ENCODE measurements around the gene ATP6V1B1.

Gene ATP6V1B1

DNA sequence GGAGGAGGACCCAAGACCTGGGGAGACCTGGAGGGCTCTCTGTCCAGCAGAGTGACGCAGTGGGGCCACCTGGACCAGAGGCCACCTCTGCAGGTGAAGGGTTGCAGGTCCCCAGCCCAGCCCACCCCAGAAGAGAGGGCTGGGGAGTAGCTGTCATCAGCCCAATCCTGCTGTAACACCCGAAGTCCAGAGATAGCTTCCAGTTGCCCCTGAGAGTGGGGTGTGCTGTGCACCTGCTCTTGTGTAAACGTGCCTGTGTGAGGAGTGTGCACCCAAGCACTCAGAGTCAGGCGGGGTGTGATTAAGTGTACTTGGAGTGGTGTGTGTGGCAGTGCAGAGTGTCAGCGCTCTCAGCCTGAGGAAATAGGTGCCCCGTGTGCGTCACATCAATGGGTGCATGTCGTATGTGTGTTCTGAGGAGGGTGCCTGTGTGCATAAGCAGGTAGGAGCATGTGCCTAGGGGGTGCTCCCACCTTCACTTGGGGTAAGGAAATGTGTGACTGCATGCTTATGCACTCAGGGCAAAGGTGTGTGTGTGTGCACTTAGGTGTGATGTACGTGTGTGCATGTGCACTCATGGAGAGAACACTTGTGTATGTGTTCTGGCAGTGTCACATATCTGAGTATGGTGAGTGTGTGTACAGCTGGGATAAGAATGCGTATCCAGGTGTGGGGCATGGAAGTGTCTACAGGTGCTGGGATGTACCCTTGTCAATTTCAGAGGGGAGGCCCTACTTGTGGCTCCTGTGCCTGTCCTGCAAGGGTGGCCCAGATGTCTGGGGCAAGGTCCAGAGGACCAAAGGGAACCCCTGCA is 672 bp downstream of the ATP6V1B1 start:
- TF ChIP-seq CTCF (conservative IDR thresholded peaks at IDR 0.05; ENCODE audit: low read depth, low read length), result no peak
- DNase-seq (ENCODE audit: low read depth), result no peak
- H3K4me3 ChIP-seq (ENCODE audit: low read length), result no peak overlapping the region

GRCh38 chr2:70936979-70937811 is 1.5 kb downstream of the ATP6V1B1 start:
- no peak for TF ChIP-seq CTCF (conservative IDR thresholded peaks at IDR 0.05; ENCODE audit: low read depth, low read length)
- H3K4me3 ChIP-seq (ENCODE audit: low read length), result no peak overlapping the region
- no peak for DNase-seq (ENCODE audit: low read depth)

- DNase-seq (ENCODE audit: low read depth), result no peak
- H3K4me3 ChIP-seq (ENCODE audit: low read length), result no peak overlapping the region
- TF ChIP-seq CTCF (conservative IDR thresholded peaks at IDR 0.05; ENCODE audit: low read depth, low read length), result no peak
Observed at GRCh38 chr2:70937866-70938585, 2.3 kb downstream of the ATP6V1B1 start.

GRCh38 chr2:70938586-70938950 is 2.9 kb downstream of the ATP6V1B1 start:
- DNase-seq (ENCODE audit: low read depth), result no peak
- no peak for TF ChIP-seq CTCF (conservative IDR thresholded peaks at IDR 0.05; ENCODE audit: low read depth, low read length)
- H3K4me3 ChIP-seq (ENCODE audit: low read length), result no peak overlapping the region

GRCh38 chr2:70939001-70939838 is 3.5 kb downstream of the ATP6V1B1 start:
- H3K4me3 ChIP-seq (ENCODE audit: low read length), result no peak overlapping the region
- no peak for TF ChIP-seq CTCF (conservative IDR thresholded peaks at IDR 0.05; ENCODE audit: low read depth, low read length)
- DNase-seq (ENCODE audit: low read depth), result no peak

GRCh38 chr2:70939839-70940580 is 4.3 kb downstream of the ATP6V1B1 start:
- H3K4me3 ChIP-seq (ENCODE audit: low read length), result no peak overlapping the region
- TF ChIP-seq CTCF (conservative IDR thresholded peaks at IDR 0.05; ENCODE audit: low read depth, low read length), result no peak
- DNase-seq (ENCODE audit: low read depth), result no peak

Data from retinal pigment epithelial cell (primary cell).